OCI-LY3 (cell line): Measurements from ENCODE around the gene MATN1.

Experiments
- CTCF ChIP-seq: fragments of 200-600, 300-600 bp; sonication (generic); IDR thresholded peaks from 2 replicates; pipeline ENCODE4 v1.5.1; 2014; ENCODE audit warnings: antibody characterized with exemption, low read length, low read depth
- EZH2phosphoT487 ChIP-seq: fragments of 200-600 bp; shearing (Covaris generic); IDR thresholded peaks from 2 replicates; pipeline ENCODE4 v1.6.1; 2018; ENCODE audit warnings: antibody characterized with exemption, mixed run types, low read depth

- TF ChIP-seq EZH2phosphoT487 = no peak
- TF ChIP-seq CTCF = no peak
Measured at GRCh38 chr1:30758785-30759380, 35.5 kb upstream of the MATN1 start.
